Measurements from ENCODE around the gene HMGCS1. TPM values are rescaled to one million over a fixed set of nuclear protein-coding genes. Genes with fewer than 3 reads are reported as not detected.

Gene HMGCS1
- total and polyA plus RNA-seq, 2 of the 8 experiments (the other 6 are each of a cell fraction or from before 2014, with no cell fraction given) = 63.6 to 236 TPM

- Histone ChIP-seq H3K27me3 (replicated peaks in 1 of 4; ENCODE audit: control insufficient read depth in 3 of 4, extremely low read depth in 1 of 4, insufficient read depth in 3 of 4, low read length in 3 of 4) (no peaks in the 10 kb centered on the region), H3K36me3 (ENCODE audit: control insufficient read depth in 2 of 4, insufficient read depth in 4 of 4, low read length in 3 of 4) (peaks cover 0 to 21% (median 0%) of the 10 kb centered on the region in 4 experiments; a peak in 1 of 8 replicates), H3K79me2 (ENCODE audit: control insufficient read depth in 1 of 2, insufficient read depth in 2 of 2, low read length in 2 of 2) (peaks cover 40 to 56% of the 10 kb centered on the region in 2 experiments), H2AFZ (ENCODE audit: low read length) (no peak overlapping the region), H3K9ac (replicated peaks in 1 of 4; ENCODE audit: extremely low read depth in 1 of 4, low read depth in 3 of 4, low read length in 3 of 4) (peak overlapping the region; percentile 78 to 85 (median 82)), H3K14ac (ENCODE audit: insufficient read length) (no peak overlapping the region), H3K4me2 (ENCODE audit: insufficient read depth in 1 of 2, low read depth in 2 of 2, low read length in 2 of 2) (peak overlapping the region; percentile 80 to 95), H3K23ac (ENCODE audit: insufficient read length) (no peak overlapping the region), H3K27ac (ENCODE audit: low read depth, low read length) (peak overlapping the region; percentile 81), H4K8ac (ENCODE audit: extremely low read depth, insufficient read depth, low read length) (peak overlapping the region; percentile 93; the same call in 1 of the 2 replicates), H3K4ac (replicated peaks; ENCODE audit: insufficient read length, low read depth, low read length) (peak overlapping the region; percentile 45), H3K18ac (ENCODE audit: extremely low read depth, low read length) (0 out of 2 replicates have a peak overlapping the region, but pooled peaks have one; percentile 78), H2BK5ac (ENCODE audit: low read depth, low read length) (peak overlapping the region; percentile 97; the same call in 1 of the 2 replicates), H3K23me2 (ENCODE audit: low read depth, low read length) (peaks cover 2% of the 10 kb centered on the region), H4K5ac (ENCODE audit: insufficient read length, low read depth, low read length) (peak overlapping the region; percentile 78), H3K4me3 (ENCODE audit: extremely low read depth in 1 of 4, insufficient read depth in 2 of 4, low read depth in 3 of 4, low read length in 4 of 4) (peak overlapping the region; percentile 63 to 93 (median 90)), H3K79me1 (ENCODE audit: low read depth, low read length) (no peaks in the 10 kb centered on the region), H2BK120ac (replicated peaks; ENCODE audit: low read depth, low read length) (peak overlapping the region; percentile 80), H2BK15ac (ENCODE audit: low read length) (no peak overlapping the region), H3K4me1 (replicated peaks in 1 of 4; ENCODE audit: control insufficient read depth in 3 of 4, insufficient read depth in 4 of 4, low read length in 3 of 4) (peaks cover 0 to 14% (median 10%) of the 10 kb centered on the region in 4 experiments; a peak in 6 of 7 replicates), H4K91ac (replicated peaks; ENCODE audit: insufficient read length, low read length) (peak overlapping the region; percentile 91), H3K56ac (replicated peaks; ENCODE audit: insufficient read length, low read depth, low read length) (peak overlapping the region; percentile 91), H4K20me1 (replicated peaks in 1 of 2; ENCODE audit: control insufficient read depth in 1 of 2, insufficient read depth in 2 of 2, low read length in 2 of 2) (peaks cover 17 to 30% of the 10 kb centered on the region in 2 experiments), H2AK5ac (ENCODE audit: low read depth, low read length) (no peak overlapping the region), H2BK12ac (ENCODE audit: low read depth, low read length) (peak overlapping the region; percentile 42; the same call in 1 of the 2 replicates), H3K9me3 (ENCODE audit: insufficient read depth in 2 of 2, low read depth in 1 of 2, low read length in 1 of 2) (no peaks in the 10 kb centered on the region), H2BK20ac (ENCODE audit: low read length) (no peak overlapping the region)
- 3% methylated on average over 9 of the region's 9 CpGs; no CpG with 5 or more reads in 1 of the 2 experiments for WGBS, 2 experiments (ENCODE audit: extremely low coverage in 1 of 2, insufficient coverage in 1 of 2, insufficient read length in 1 of 2, insufficient replicate concordance in 2 of 2, low coverage in 1 of 2, low lambda C conversion rate in 2 of 2, missing lambda C conversion rate in 1 of 2)
- FAIRE-seq = no peak
- CTCF ChIA-PET (ENCODE audit: partially characterized antibody) = interaction anchor here (0.8 to 2.6 kb wide), 9 partner anchors 9 to 249 kb away, joined by 3 to 12 read pairs (median 3); partner anchors contain the start of genes NIM1K and TMEM267
- POLR2A ChIA-PET (ENCODE audit: partially characterized antibody) = interaction anchor here (1.0 to 2.2 kb wide), 6 partner anchors 10 to 213 kb away, joined by 3 to 9 read pairs (median 4); partner anchors contain the start of genes TMEM267 and ZNF131
- no peak for DNase-seq (ENCODE audit: low read depth in 1 of 2, low spot score in 2 of 2)
- TF ChIP-seq CEBPB (IDR thresholded peaks at IDR 0.05; ENCODE audit: low read depth, low read length) (no peak), SIX5 (IDR thresholded peaks at IDR 0.05; ENCODE audit: low read depth, low read length) (no peak), NANOG (IDR thresholded peaks at IDR 0.05; ENCODE audit: insufficient read depth, low read depth, low read length, poor library complexity, severe bottlenecking) (no peak), SUZ12 (IDR thresholded peaks at IDR 0.05; ENCODE audit: low read length) (no peak), SRF (IDR thresholded peaks at IDR 0.05; ENCODE audit: low read depth, low read length) (no peak), RBBP5 (IDR thresholded peaks at IDR 0.05; ENCODE audit: borderline replicate concordance, low read depth, low read length) (no peak), HDAC2 (IDR thresholded peaks at IDR 0.05; ENCODE audit: borderline replicate concordance in 1 of 2, low read depth in 2 of 2, low read length in 2 of 2) (no peak), ASH2L (IDR thresholded peaks at IDR 0.05; ENCODE audit: low read length) (no peak)
- TF ChIP-seq, protein P1, sequence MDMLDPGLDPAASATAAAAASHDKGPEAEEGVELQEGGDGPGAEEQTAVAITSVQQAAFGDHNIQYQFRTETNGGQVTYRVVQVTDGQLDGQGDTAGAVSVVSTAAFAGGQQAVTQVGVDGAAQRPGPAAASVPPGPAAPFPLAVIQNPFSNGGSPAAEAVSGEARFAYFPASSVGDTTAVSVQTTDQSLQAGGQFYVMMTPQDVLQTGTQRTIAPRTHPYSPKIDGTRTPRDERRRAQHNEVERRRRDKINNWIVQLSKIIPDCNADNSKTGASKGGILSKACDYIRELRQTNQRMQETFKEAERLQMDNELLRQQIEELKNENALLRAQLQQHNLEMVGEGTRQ (IDR thresholded peaks at IDR 0.05; ENCODE audit: low read length) = no peak
- TF ChIP-seq, protein P2, sequence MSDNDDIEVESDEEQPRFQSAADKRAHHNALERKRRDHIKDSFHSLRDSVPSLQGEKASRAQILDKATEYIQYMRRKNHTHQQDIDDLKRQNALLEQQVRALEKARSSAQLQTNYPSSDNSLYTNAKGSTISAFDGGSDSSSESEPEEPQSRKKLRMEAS (IDR thresholded peaks at IDR 0.05) = no peak
Observed at GRCh38 chr5:43312699-43313034, 545 bp downstream of the HMGCS1 start.

Data from H1 (cell line).